IMR-90 (cell line): ENCODE measurements around the gene SPACA7. TPM values are rescaled to one million over a fixed set of nuclear protein-coding genes. Genes with fewer than 3 reads are reported as not detected.

Source experiments
- ATAC-seq: fragments of 200-7000 bp; cut with Tn5 transposase; 2 replicates; pipeline ENCODE4 v1.9.1; 2020; ENCODE audit warnings: low read depth, mild to moderate bottlenecking, moderate library complexity
- BruUV-seq: library from RNA; stranded (reverse); fragments of 400-500 nt; replicated peaks from 2 replicates; lab custom pipeline; 2021; lab: Mats Ljungman, UMichigan
- CTCF ChIA-PET: fragments of 300-600 bp; formaldehyde crosslinking; extraction: SDS; loops from one replicate; lab custom pipeline; 2021; ENCODE audit warnings: antibody characterized with exemption; lab: Yijun Ruan, JAX
- POLR2A ChIA-PET: fragments of 300-600 bp; sonication (Branson Sonifier 250); formaldehyde crosslinking; loops from one replicate; lab custom pipeline; 2022; ENCODE audit warnings: antibody characterized with exemption; ENCODE audit not compliant: unreplicated experiment; lab: Charles Lee
- DNase-seq: peaks from one replicate; pipeline ENCODE4 v3.0.0; 2013
- H2AFZ ChIP-seq: replicated peaks from 2 replicates; pipeline ENCODE3; 2013; ENCODE audit warnings: low read length, mild to moderate bottlenecking; ENCODE audit not compliant: poor library complexity
- H2AK5ac ChIP-seq: 2 replicates; pipeline ENCODE4 v1.6.1; 2013; ENCODE audit warnings: low read depth, low read length, inconsistent platforms
- H2AK9ac ChIP-seq: replicated peaks from 2 replicates; pipeline ENCODE3; 2013; ENCODE audit warnings: mild to moderate bottlenecking, low read depth, low read length, moderate library complexity; ENCODE audit not compliant: poor library complexity
- H2BK120ac ChIP-seq: 2 replicates; pipeline ENCODE4 v1.6.1; 2013; ENCODE audit warnings: low read depth, low read length, inconsistent platforms
- H2BK15ac ChIP-seq: 3 replicates; pipeline ENCODE4 v1.6.1; 2013; ENCODE audit warnings: low read depth, low read length, inconsistent platforms
- H2BK20ac ChIP-seq: 2 replicates; pipeline ENCODE4 v1.6.1; 2013; ENCODE audit warnings: low read depth, mild to moderate bottlenecking, inconsistent platforms, low read length, moderate library complexity
- H2BK5ac ChIP-seq: 2 replicates; pipeline ENCODE4 v1.6.1; 2013; ENCODE audit warnings: mild to moderate bottlenecking, low read depth, low read length, inconsistent platforms; ENCODE audit not compliant: poor library complexity, severe bottlenecking
- H3K14ac ChIP-seq: replicated peaks from 2 replicates; pipeline ENCODE4 v1.6.1; 2013; ENCODE audit warnings: low read depth, low read length, inconsistent platforms
- H3K18ac ChIP-seq: 2 replicates; pipeline ENCODE4 v1.6.1; 2013; ENCODE audit warnings: low read depth, low read length, control low read depth
- H3K23ac ChIP-seq: 2 replicates; pipeline ENCODE4 v1.6.1; 2013; ENCODE audit warnings: low read depth, low read length, inconsistent platforms
- H3K27ac ChIP-seq: 2 replicates; pipeline ENCODE4 v1.5.1; 2013; ENCODE audit warnings: mild to moderate bottlenecking, control low read depth, low read length; ENCODE audit not compliant: insufficient read depth
- H3K27me3 ChIP-seq: 2 replicates; pipeline ENCODE4 v1.6.1; 2013; ENCODE audit warnings: low read length; ENCODE audit not compliant: control insufficient read depth, insufficient read depth
- H3K36me3 ChIP-seq: 2 replicates; pipeline ENCODE4 v1.6.1; 2013; ENCODE audit warnings: low read length, mixed read lengths; ENCODE audit not compliant: control insufficient read depth, insufficient read depth
- H3K4ac ChIP-seq: 2 replicates; pipeline ENCODE4 v1.6.1; 2013; ENCODE audit warnings: low read depth, low read length, inconsistent platforms
- H3K4me1 ChIP-seq: 2 replicates; pipeline ENCODE4 v1.6.1; 2013; ENCODE audit warnings: low read length, mixed read lengths; ENCODE audit not compliant: control insufficient read depth, insufficient read depth
- H3K4me2 ChIP-seq: 2 replicates; pipeline ENCODE4 v1.6.1; 2013; ENCODE audit warnings: low read depth, mild to moderate bottlenecking, control low read depth, low read length, moderate library complexity
- H3K4me3 ChIP-seq: 2 replicates; pipeline ENCODE4 v1.5.1; 2013; ENCODE audit warnings: low read depth, mild to moderate bottlenecking, control low read depth, low read length, moderate library complexity; ENCODE audit not compliant: insufficient read depth
- H3K56ac ChIP-seq: 2 replicates; pipeline ENCODE4 v1.6.1; 2013; ENCODE audit warnings: low read length, inconsistent platforms; ENCODE audit not compliant: insufficient read depth; ENCODE audit errors: extremely low read depth
- H3K79me1 ChIP-seq, 2 experiments: 2 replicates each; pipeline ENCODE4 v1.6.1; 2013; ENCODE audit warnings: low read length in 2 of 2, inconsistent platforms in 1 of 2, low read depth in 1 of 2
- H3K9ac ChIP-seq: 2 replicates; pipeline ENCODE4 v1.6.1; 2013; ENCODE audit warnings: low read depth, low read length, control low read depth
- H3K9me1 ChIP-seq: 2 replicates; pipeline ENCODE4 v1.6.1; 2013; ENCODE audit warnings: low read length, inconsistent platforms; ENCODE audit not compliant: insufficient read depth
- H3K9me3 ChIP-seq: 2 replicates; pipeline ENCODE4 v1.6.1; 2013; ENCODE audit warnings: low read length; ENCODE audit not compliant: control insufficient read depth, insufficient read depth
- H4K20me1 ChIP-seq: 2 replicates; pipeline ENCODE4 v1.6.1; 2013; ENCODE audit warnings: low read length, inconsistent platforms; ENCODE audit not compliant: insufficient read depth
- H4K5ac ChIP-seq: 2 replicates; pipeline ENCODE4 v1.6.1; 2013; ENCODE audit warnings: mild to moderate bottlenecking, low read depth, low read length, control low read depth
- H4K8ac ChIP-seq, 2 experiments: 2 replicates each; pipeline ENCODE4 v1.6.1; 2013; ENCODE audit warnings: low read depth in 2 of 2, low read length in 2 of 2, control low read depth in 1 of 2, inconsistent platforms in 1 of 2
- H4K91ac ChIP-seq: 2 replicates; pipeline ENCODE4 v1.6.1; 2013; ENCODE audit warnings: low read depth, low read length, inconsistent platforms; ENCODE audit not compliant: insufficient read depth
- BHLHE40 ChIP-seq: fragments of 150-350 bp; IDR thresholded peaks from 2 replicates; pipeline ENCODE4 v1.6.1; 2016; ENCODE audit warnings: mild to moderate bottlenecking, low read depth, low read length
- CEBPB ChIP-seq: IDR thresholded peaks from 2 replicates; pipeline ENCODE4 v1.6.1; 2012; ENCODE audit warnings: low read depth, low read length, improper control_type of control experiment
- CHD1 ChIP-seq: IDR thresholded peaks from 2 replicates; pipeline ENCODE4 v1.6.1; 2012; ENCODE audit warnings: low read depth, low read length, improper control_type of control experiment
- CTCF ChIP-seq: conservative IDR thresholded peaks from 2 replicates; pipeline ENCODE4 v1.5.1; 2012; ENCODE audit warnings: mild to moderate bottlenecking, low read depth, low read length, improper control_type of control experiment
- ELK1 ChIP-seq: fragments of 150-350 bp; IDR thresholded peaks from 2 replicates; pipeline ENCODE4 v1.6.1; 2016; ENCODE audit warnings: low read depth, mild to moderate bottlenecking, low read length, moderate library complexity, borderline replicate concordance
- FOS ChIP-seq: fragments of 150-350 bp; IDR thresholded peaks from 2 replicates; pipeline ENCODE4 v1.6.1; 2016; ENCODE audit warnings: low read depth, low read length
- MAFK ChIP-seq: IDR thresholded peaks from 2 replicates; pipeline ENCODE4 v1.6.1; 2012; ENCODE audit warnings: low read depth, low read length, improper control_type of control experiment
- MAZ ChIP-seq: IDR thresholded peaks from 2 replicates; pipeline ENCODE4 v1.6.1; 2012; ENCODE audit warnings: low read depth, mild to moderate bottlenecking, low read length, improper control_type of control experiment, moderate library complexity, borderline replicate concordance
- MXI1 ChIP-seq: IDR thresholded peaks from 2 replicates; pipeline ENCODE4 v1.6.1; 2012; ENCODE audit warnings: low read depth, mild to moderate bottlenecking, low read length, moderate library complexity, borderline replicate concordance
- NFE2L2 ChIP-seq: fragments of 150-350 bp; IDR thresholded peaks from 2 replicates; pipeline ENCODE4 v1.6.1; 2016; ENCODE audit warnings: low read depth, mild to moderate bottlenecking, low read length
- POLR2A ChIP-seq: IDR thresholded peaks from 2 replicates; pipeline ENCODE4 v1.6.1; 2012; ENCODE audit warnings: mild to moderate bottlenecking, low read depth, low read length
- RAD21 ChIP-seq: IDR thresholded peaks from 2 replicates; pipeline ENCODE4 v1.6.1; 2012; ENCODE audit warnings: low read length, improper control_type of control experiment
- RCOR1 ChIP-seq: IDR thresholded peaks from 2 replicates; pipeline ENCODE4 v1.6.1; 2012; ENCODE audit warnings: mild to moderate bottlenecking, low read length, improper control_type of control experiment; ENCODE audit not compliant: insufficient replicate concordance
- RFX5 ChIP-seq: IDR thresholded peaks from 2 replicates; pipeline ENCODE4 v1.8.0; 2012; ENCODE audit warnings: low read depth, mild to moderate bottlenecking, low read length, moderate library complexity
- SMC3 ChIP-seq: fragments of 150-350 bp; IDR thresholded peaks from 2 replicates; pipeline ENCODE4 v1.6.1; 2016; ENCODE audit warnings: low read depth, mild to moderate bottlenecking, antibody characterized with exemption, low read length, moderate library complexity
- USF2 ChIP-seq: fragments of 150-350 bp; IDR thresholded peaks from 2 replicates; pipeline ENCODE4 v1.6.1; 2017; ENCODE audit warnings: mild to moderate bottlenecking, antibody characterized with exemption, low read length, low read depth
- WGBS, 2 experiments: methylation state at CpG; one replicate each; pipeline versions ENCODE4 v1.1.5 to v1.1.7; 2013; ENCODE audit warnings: missing lambda C conversion rate in 2 of 2; ENCODE audit not compliant: insufficient read length in 1 of 2; ENCODE audit errors: extremely low coverage in 2 of 2; 5-methylcytosine and 5-hydroxymethylcytosine counted together
- dilution Hi-C: fragments of 300-500 bp; cut with HindIII; formaldehyde crosslinking; loops from one replicate; pipeline ENCODE4 v1.14.3; 2018; ENCODE audit warnings: low sequenced_read_pairs; ENCODE audit not compliant: unreplicated experiment
- in situ Hi-C: fragments of 300-500 bp; cut with MboI; formaldehyde crosslinking; loops from 3 replicates; pipeline ENCODE4 v1.14.3; 2019; ENCODE audit warnings: low sequenced_read_pairs, inconsistent platforms, mixed read lengths
- intact Hi-C: fragments of 100-400 bp; cut with micrococcal nuclease; formaldehyde crosslinking; loops from 2 replicates; pipeline ENCODE4 v1.10.0; 2022
- polyA plus RNA-seq, 3 experiments: library from polyadenylated mRNA; depleted of rRNA; stranded (reverse); fragments of >200 nt; gene quantifications; 2 replicates each; pipeline ENCODE4 v1.2.3, GENCODE V29; 2012; ENCODE audit warnings: low replicate concordance in 1 of 3
- total RNA-seq: library from RNA; depleted of rRNA; stranded (reverse); fragments of >200 nt; gene quantifications from 2 replicates; pipeline ENCODE4 v1.2.3, GENCODE V29; 2012

Gene SPACA7
- total and polyA plus RNA-seq, 2 of the 4 experiments (the other 2 are of a cell fraction), result not detected

GRCh38 chr13:112332727-112333126, 43.4 kb upstream of the SPACA7 start:
- intact Hi-C loops (no loop called here), dilution Hi-C loops (no loop called here), in situ Hi-C loops (loop anchor here (10.0 kb wide), 1 partner anchor 58 kb away; no protein-coding TSS in a partner anchor)
- Histone ChIP-seq H2AFZ (no peak overlapping the region), H4K20me1 (no peaks in the 10 kb centered on the region), H3K27me3 (no peaks in the 10 kb centered on the region), H3K27ac (no peak overlapping the region), H3K9me3 (peaks cover 26% of the 10 kb centered on the region), H3K4ac (no peak overlapping the region), H3K23ac (no peak overlapping the region), H2BK20ac (no peak overlapping the region), H3K18ac (no peak overlapping the region), H4K5ac (no peak overlapping the region), H4K8ac (no peak overlapping the region), H3K9ac (no peak overlapping the region), H3K79me1 (no peaks in the 10 kb centered on the region), H4K91ac (no peak overlapping the region), H3K56ac (no peak overlapping the region), H3K4me1 (no peaks in the 10 kb centered on the region), H2BK5ac (no peak overlapping the region), H2AK9ac (no peak overlapping the region), H3K36me3 (no peaks in the 10 kb centered on the region), H3K4me3 (no peak overlapping the region), H3K9me1 (no peaks in the 10 kb centered on the region), H3K14ac (no peak overlapping the region), H2AK5ac (no peak overlapping the region), H2BK15ac (no peak overlapping the region), H3K4me2 (no peak overlapping the region), H2BK120ac (no peak overlapping the region)
- 40% methylated on average over 1 of the region's 10 CpGs; no CpG with 5 or more reads in 1 of the 2 experiments for WGBS, 2 experiments
- DNase-seq, result no peak
- no peak for TF ChIP-seq MXI1
- no peak for TF ChIP-seq USF2
- no peak for TF ChIP-seq RCOR1
- TF ChIP-seq RFX5, result no peak
- no peak for TF ChIP-seq CTCF
- TF ChIP-seq BHLHE40, result no peak
- no peak for TF ChIP-seq CEBPB
- TF ChIP-seq CHD1, result no peak
- no peak for TF ChIP-seq ELK1
- TF ChIP-seq NFE2L2, result no peak
- no peak for TF ChIP-seq MAZ
- no peak for TF ChIP-seq RAD21
- no peak for TF ChIP-seq MAFK
- no peak for TF ChIP-seq POLR2A
- TF ChIP-seq SMC3, result no peak
- no peak for TF ChIP-seq FOS
- no peak for ATAC-seq
- ChIA-PET POLR2A (no interaction called here), CTCF (no interaction called here)
- no TSS peak for BruUV-seq
